NCI-H146 treated with DMSO at 0.1 percent for 48 hours (cell line): ENCODE measurements around the gene PABPC4L.
"Not testable (repeated sequence)": the region's sequence is repeated elsewhere in the genome, so short reads cannot be mapped to it uniquely, and the experiment has no call there.

Experiments used
- DNase-seq: peaks from one replicate; lab custom pipeline; 2025; ENCODE audit not compliant: unreplicated experiment; lab: John Stamatoyannopoulos, UW

The PABPC4L gene

GRCh38 chr4:134201216-134202161 is at the start of gene PABPC4L:
Gene PABPC4L, minus strand, starts transcription at chr4:134201789. Its CDS starts 770 bp downstream, at chr4:134201019.
- DNase-seq = peak; percentile 24

DNA sequence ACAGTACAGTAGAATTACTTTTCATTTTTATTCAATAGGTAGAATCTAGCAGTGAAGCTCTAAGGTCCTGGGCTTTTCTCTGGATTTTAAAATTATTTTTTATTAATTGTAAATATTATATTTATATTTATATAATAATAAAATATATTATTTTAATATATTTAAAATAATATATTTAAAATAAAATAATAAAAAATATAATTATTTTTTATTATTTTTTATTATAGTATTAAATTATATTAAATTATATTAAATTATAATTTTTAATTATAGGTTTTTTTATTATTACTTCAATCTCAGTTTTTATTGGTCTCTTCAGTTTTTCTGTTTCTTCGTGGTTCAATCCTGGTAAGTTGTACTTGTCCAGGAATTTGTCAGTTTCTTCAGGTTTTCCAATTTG is 49.7 kb upstream of the PABPC4L start:
- no peak for DNase-seq

- DNase-seq = no peak
Observed at GRCh38 chr4:134243742-134244713, 42.4 kb upstream of the PABPC4L start.

DNA sequence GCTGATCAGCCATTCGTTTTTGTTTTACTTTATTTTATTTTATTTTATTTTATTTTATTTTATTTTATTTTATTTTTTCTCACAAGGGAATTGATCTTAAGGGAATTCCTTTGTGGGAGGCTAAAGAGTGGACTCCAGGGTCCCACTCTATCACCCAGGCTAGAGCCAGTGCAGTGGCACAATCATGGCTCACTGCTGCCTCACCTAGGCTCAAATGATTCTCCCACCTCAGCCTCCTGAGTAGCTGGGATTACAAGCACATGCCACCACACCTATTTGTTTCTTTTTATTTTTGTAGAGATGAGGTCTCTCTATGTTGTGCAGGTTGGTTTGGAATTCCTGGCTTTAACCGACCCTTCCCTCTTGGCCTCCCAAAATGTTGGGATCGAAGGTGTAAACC is 17.5 kb upstream of the PABPC4L start:
- no peak for DNase-seq

GRCh38 chr4:134216411-134216810 is 14.8 kb upstream of the PABPC4L start:
- DNase-seq = no peak

- no peak for DNase-seq
Observed at GRCh38 chr4:134215620-134216344, 14.2 kb upstream of the PABPC4L start.

DNA sequence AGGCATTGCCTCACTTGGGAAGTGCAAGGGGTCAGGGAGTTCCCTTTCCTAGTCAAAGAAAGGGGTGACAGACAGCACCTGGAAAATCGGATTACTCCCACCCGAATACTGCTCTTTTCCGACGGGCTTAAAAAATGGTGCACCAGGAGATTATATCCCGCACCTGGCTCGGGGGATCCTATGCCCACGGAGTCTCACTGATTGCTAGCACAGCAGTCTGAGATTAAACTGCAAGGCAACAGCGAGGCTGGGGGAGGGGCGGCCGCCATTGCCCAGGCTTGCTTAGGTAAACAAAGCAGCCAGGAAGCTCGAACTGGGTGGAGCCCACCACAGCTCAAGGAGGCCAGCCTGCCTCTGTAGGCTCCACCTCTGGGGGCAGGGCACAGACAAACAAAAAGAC is 6.4 kb upstream of the PABPC4L start:
- DNase-seq = not testable (repeated sequence)

DNA sequence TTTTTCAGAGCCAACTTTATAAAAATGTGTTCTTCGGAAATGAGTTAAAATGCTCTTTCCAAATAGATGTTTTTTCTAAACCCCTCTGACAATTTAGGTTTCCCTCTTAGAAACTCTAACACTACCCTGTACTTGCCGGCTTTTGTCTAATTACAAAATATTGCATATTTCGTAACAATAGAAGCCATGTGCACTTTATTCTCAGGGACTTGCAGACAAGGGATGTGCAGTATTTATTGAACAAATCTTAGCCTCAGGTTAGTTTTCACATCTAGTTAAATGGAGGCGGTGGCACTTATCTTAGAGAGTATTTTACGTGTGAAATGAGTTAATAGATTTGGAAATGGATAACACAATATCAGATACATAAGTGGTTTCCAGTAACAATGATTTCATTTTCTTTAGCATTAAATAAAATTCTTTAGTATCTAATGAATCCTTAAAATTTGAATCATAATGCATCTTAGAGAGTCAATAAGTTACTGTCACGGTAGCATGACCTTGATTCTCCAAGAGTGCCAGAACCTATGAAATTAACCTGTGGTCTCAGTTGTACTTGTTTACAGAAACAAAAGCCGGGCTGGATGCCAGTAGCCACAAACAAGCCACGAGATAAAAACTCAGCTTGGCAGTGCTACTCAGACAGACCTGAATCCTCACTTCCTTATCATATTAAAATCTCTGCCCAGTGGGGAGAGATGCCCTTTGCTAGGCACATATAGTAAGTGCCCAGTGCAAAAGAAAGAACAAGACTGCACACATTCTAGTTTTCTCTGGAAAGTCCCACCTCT is 772 bp upstream of the PABPC4L start:
- DNase-seq = no peak

DNA sequence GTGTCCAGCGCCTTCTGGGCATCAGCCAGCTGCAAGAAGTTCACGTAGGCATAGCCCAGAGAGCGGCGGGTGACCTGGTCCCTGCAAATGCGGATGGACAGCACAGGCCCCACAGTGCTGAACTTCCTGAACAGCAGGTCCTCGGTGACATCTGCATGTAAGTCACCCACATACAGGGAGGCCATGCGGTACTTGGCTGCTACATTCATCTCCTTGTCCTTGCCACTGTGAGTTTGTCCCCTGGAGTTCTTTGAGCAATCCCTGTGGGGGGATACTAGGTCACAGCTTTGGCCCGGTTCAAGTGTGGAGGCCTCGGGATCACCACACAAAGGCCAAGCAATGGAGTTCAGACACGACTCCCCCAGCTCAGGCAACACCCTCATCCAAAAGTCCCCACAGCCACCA is 776 bp downstream of the PABPC4L start:
- no peak for DNase-seq

GRCh38 chr4:134189949-134190348 is 11.6 kb downstream of the PABPC4L start:
- DNase-seq = no peak

DNA sequence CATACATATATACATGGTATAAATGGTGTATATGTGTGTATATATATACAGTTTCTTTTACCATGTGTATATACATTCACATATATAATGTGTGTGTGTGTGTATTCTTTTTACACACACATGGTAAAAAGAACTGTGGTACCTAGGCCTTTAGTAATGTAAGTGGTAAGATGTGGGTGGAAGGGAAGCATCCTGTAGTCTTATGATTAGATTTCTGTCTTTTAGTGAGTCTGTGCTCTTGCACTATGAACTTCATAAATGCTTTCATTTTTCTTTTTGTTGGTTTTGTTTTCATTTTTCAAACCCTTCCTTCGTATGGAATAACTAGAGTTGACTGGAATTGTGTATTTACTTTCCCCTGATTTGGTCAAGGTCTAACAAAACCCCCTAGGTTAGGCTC is 12.1 kb downstream of the PABPC4L start:
- no peak for DNase-seq

DNA sequence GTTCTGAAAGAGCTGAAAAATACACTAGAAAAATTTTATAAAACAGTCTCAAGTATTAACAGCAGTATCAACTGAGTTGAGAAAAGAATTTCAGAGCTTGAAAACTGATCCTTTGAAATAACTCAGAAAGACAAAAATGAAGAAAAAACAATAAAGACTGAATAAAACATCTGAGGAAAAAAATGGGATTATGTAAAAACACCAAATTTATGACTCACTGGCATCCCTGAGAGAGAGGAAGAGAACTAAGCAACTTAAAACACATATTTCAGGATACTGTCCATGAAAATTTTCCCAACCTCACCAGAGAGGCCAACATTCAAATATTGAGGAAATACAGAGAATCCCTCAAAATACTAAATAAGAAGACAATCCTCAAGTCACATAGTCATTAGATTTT is 22.9 kb downstream of the PABPC4L start:
- no peak for DNase-seq

- DNase-seq = no peak
Observed at GRCh38 chr4:134174271-134174670, 27.3 kb downstream of the PABPC4L start.

DNA sequence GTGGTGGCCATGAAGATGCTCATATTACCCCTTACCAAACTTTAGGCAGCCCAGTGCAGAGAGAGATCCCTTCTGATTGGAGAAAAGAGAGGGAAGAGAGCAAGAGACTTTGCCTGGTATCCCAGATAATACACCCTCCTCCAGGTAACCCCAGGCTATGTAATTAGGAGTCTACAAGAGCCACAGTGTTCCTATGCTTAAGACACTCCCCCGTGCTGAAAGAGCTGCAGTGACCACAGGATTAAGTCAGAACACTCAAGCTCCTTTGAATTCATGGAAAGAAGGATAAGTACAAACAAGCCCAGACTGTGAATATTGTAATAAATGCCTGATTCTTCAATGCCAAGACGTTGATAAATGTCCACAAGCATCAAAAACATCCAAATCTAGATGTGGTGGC is 41.4 kb downstream of the PABPC4L start:
- no peak for DNase-seq

- DNase-seq = no peak
Observed at GRCh38 chr4:134154097-134154496, 47.5 kb downstream of the PABPC4L start.

DNA sequence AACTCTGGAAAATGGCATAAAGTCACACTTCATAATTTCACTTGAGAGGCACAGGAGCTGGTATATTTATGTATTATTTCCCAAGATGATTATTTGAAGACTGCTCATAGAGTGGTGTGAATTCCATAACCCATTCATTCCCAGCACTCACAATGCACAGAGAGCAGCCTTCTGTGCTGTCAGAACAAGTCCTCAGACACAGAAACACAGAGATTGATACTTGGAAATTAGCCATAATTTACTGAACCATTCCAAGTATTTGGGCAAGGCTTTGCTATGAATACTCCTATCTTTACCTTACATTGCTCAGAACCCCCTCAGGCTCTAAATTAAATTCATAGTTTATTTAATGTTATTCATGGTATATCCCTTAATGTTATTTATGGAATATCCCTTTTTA is 53.6 kb downstream of the PABPC4L start:
- DNase-seq = no peak
